Astrocyte (in vitro differentiated cells and primary cell): ENCODE measurements around the gene TRIM9.

Experiments
- CTCF ChIP-seq: IDR thresholded peaks from 2 replicates; pipeline ENCODE4 v1.5.1; 2011; ENCODE audit warnings: low read depth, mild to moderate bottlenecking, inconsistent platforms, low read length, moderate library complexity; ENCODE audit not compliant: insufficient read depth
- EZH2 ChIP-seq: IDR thresholded peaks from 2 replicates; pipeline ENCODE4 v1.6.1; 2012; ENCODE audit warnings: mild to moderate bottlenecking, low read length, inconsistent platforms; ENCODE audit not compliant: insufficient read depth

DNA sequence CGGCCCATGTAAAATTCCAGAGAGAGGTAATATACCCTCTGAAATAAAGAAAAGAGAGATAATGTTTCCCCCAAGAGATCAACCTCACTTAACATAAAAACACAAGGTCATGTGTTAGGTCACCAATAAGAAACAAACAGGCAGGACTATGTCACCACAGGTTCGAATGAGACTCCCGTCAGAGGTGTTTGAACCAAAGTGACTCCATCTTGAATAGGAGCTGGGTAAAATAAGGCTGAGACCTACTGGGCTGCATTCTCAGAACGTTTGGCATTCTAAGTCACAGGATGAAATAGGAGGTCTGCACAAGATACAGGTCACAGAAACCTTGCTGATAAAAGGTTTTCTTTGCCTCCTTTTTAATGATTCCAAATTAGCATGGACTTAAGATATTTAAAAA is 157.1 kb downstream of the TRIM9 start:
- TF ChIP-seq CTCF = no peak
- no peak for TF ChIP-seq EZH2
